ENCODE data around the gene CRAMP1.

The CRAMP1 gene

GRCh38 chr16:1670371-1670770 lies 58.2 kb downstream of the CRAMP1 start:
- in situ Hi-C loops (cut with MboI; ENCODE audit: low pct_unique_long_range_greater_than_20kb, low sequenced_read_pairs): no loop called here
- DNase-seq: no peak

GRCh38 chr16:1670866-1671265 lies 58.7 kb downstream of the CRAMP1 start:
- in situ Hi-C loops (cut with MboI; ENCODE audit: low pct_unique_long_range_greater_than_20kb, low sequenced_read_pairs): no loop called here
- DNase-seq: no peak

- no peak for DNase-seq
- in situ Hi-C loops (cut with MboI; ENCODE audit: low pct_unique_long_range_greater_than_20kb, low sequenced_read_pairs): no loop called here
These were observed 61.4 kb downstream of the CRAMP1 start for GRCh38 chr16:1673424-1674151.

- DNase-seq: no peak
- in situ Hi-C loops (cut with MboI; ENCODE audit: low pct_unique_long_range_greater_than_20kb, low sequenced_read_pairs): no loop called here
These were observed 62.1 kb downstream of the CRAMP1 start for GRCh38 chr16:1674306-1674705.

- in situ Hi-C loops (cut with MboI; ENCODE audit: low pct_unique_long_range_greater_than_20kb, low sequenced_read_pairs): no loop called here
- no peak for DNase-seq
These were observed 62.8 kb downstream of the CRAMP1 start for GRCh38 chr16:1674751-1675664.

GRCh38 chr16:1676661-1677060 lies 64.5 kb downstream of the CRAMP1 start:
- DNase-seq: no peak
- in situ Hi-C loops (cut with MboI; ENCODE audit: low pct_unique_long_range_greater_than_20kb, low sequenced_read_pairs): no loop called here

- DNase-seq: no peak
- in situ Hi-C loops (cut with MboI; ENCODE audit: low pct_unique_long_range_greater_than_20kb, low sequenced_read_pairs): no loop called here
These were observed 65.2 kb downstream of the CRAMP1 start for GRCh38 chr16:1677339-1677738.

- DNase-seq: peak; percentile 97
- in situ Hi-C loops (cut with MboI; ENCODE audit: low pct_unique_long_range_greater_than_20kb, low sequenced_read_pairs): no loop called here
These were observed 65.9 kb downstream of the CRAMP1 start, which contains the start of gene JPT2 for GRCh38 chr16:1677942-1678499. Gene JPT2 (plus strand): TSS chr16:1678279. CDS start chr16:1678313, 34 bp downstream.

- peak; percentile 27 for DNase-seq
- in situ Hi-C loops (cut with MboI; ENCODE audit: low pct_unique_long_range_greater_than_20kb, low sequenced_read_pairs): no loop called here
These were observed 66.4 kb downstream of the CRAMP1 start for GRCh38 chr16:1678500-1679098.

- in situ Hi-C loops (cut with MboI; ENCODE audit: low pct_unique_long_range_greater_than_20kb, low sequenced_read_pairs): no loop called here
These were observed 68.2 kb downstream of the CRAMP1 start for GRCh38 chr16:1680361-1680760.

GRCh38 chr16:1681032-1681431 lies 68.9 kb downstream of the CRAMP1 start:
- in situ Hi-C loops (cut with MboI; ENCODE audit: low pct_unique_long_range_greater_than_20kb, low sequenced_read_pairs): no loop called here
- no peak for DNase-seq

More at GRCh38 chr16:1680361-1680760, 68.2 kb downstream of the CRAMP1 start:
- no peak for DNase-seq

GRCh38 chr16:1687427-1688316 lies 75.5 kb downstream of the CRAMP1 start:
- in situ Hi-C loops (cut with MboI; ENCODE audit: low pct_unique_long_range_greater_than_20kb, low sequenced_read_pairs): no loop called here
- no peak for DNase-seq

GRCh38 chr16:1688807-1689560 lies 76.8 kb downstream of the CRAMP1 start:
- no peak for DNase-seq
- in situ Hi-C loops (cut with MboI; ENCODE audit: low pct_unique_long_range_greater_than_20kb, low sequenced_read_pairs): no loop called here

GRCh38 chr16:1689853-1690252 lies 77.7 kb downstream of the CRAMP1 start:
- no peak for DNase-seq
- in situ Hi-C loops (cut with MboI; ENCODE audit: low pct_unique_long_range_greater_than_20kb, low sequenced_read_pairs): no loop called here

- in situ Hi-C loops (cut with MboI; ENCODE audit: low pct_unique_long_range_greater_than_20kb, low sequenced_read_pairs): no loop called here
- DNase-seq: no peak
These were observed 78.7 kb downstream of the CRAMP1 start for GRCh38 chr16:1690810-1691209.

GRCh38 chr16:1691276-1691675 lies 79.1 kb downstream of the CRAMP1 start:
- no peak for DNase-seq
- in situ Hi-C loops (cut with MboI; ENCODE audit: low pct_unique_long_range_greater_than_20kb, low sequenced_read_pairs): no loop called here

- no peak for DNase-seq
- in situ Hi-C loops (cut with MboI; ENCODE audit: low pct_unique_long_range_greater_than_20kb, low sequenced_read_pairs): no loop called here
These were observed 79.8 kb downstream of the CRAMP1 start for GRCh38 chr16:1691956-1692355.

- in situ Hi-C loops (cut with MboI; ENCODE audit: low pct_unique_long_range_greater_than_20kb, low sequenced_read_pairs): no loop called here
These were observed 84.7 kb downstream of the CRAMP1 start for GRCh38 chr16:1696863-1697262.

More at GRCh38 chr16:1696863-1697262, 84.7 kb downstream of the CRAMP1 start:
- no peak for DNase-seq
